OCI-LY3 (cell line): Measurements from ENCODE around the gene DYNLT3.

Source experiments
- CTCF ChIP-seq: fragments of 200-600, 300-600 bp; sonication (generic); IDR thresholded peaks from 2 replicates; pipeline ENCODE4 v1.5.1; 2014; ENCODE audit warnings: antibody characterized with exemption, low read length, low read depth
- EZH2phosphoT487 ChIP-seq: fragments of 200-600 bp; shearing (Covaris generic); IDR thresholded peaks from 2 replicates; pipeline ENCODE4 v1.6.1; 2018; ENCODE audit warnings: antibody characterized with exemption, mixed run types, low read depth

- TF ChIP-seq CTCF (no peak), EZH2phosphoT487 (no peak)
These were observed 17.0 kb downstream of the DYNLT3 start for GRCh38 chrX:37830371-37830770.
